IMR-90 (cell line): Measurements from ENCODE around the gene NFAT5. TPM values are rescaled to one million over a fixed set of nuclear protein-coding genes. Genes with fewer than 3 reads are reported as not detected.

Experiments used
- ATAC-seq: fragments of 200-7000 bp; cut with Tn5 transposase; 2 replicates; pipeline ENCODE4 v1.9.1; 2020; ENCODE audit warnings: low read depth, mild to moderate bottlenecking, moderate library complexity
- BruUV-seq: library from RNA; stranded (reverse); fragments of 400-500 nt; replicated peaks from 2 replicates; lab custom pipeline; 2021; lab: Mats Ljungman, UMichigan
- CTCF ChIA-PET: fragments of 300-600 bp; formaldehyde crosslinking; extraction: SDS; loops from one replicate; lab custom pipeline; 2021; ENCODE audit warnings: antibody characterized with exemption; lab: Yijun Ruan, JAX
- POLR2A ChIA-PET: fragments of 300-600 bp; sonication (Branson Sonifier 250); formaldehyde crosslinking; loops from one replicate; lab custom pipeline; 2022; ENCODE audit warnings: antibody characterized with exemption; ENCODE audit not compliant: unreplicated experiment; lab: Charles Lee
- DNase-seq: peaks from one replicate; pipeline ENCODE4 v3.0.0; 2013
- H2AFZ ChIP-seq: replicated peaks from 2 replicates; pipeline ENCODE3; 2013; ENCODE audit warnings: low read length, mild to moderate bottlenecking; ENCODE audit not compliant: poor library complexity
- H2AK5ac ChIP-seq: 2 replicates; pipeline ENCODE4 v1.6.1; 2013; ENCODE audit warnings: low read depth, low read length, inconsistent platforms
- H2AK9ac ChIP-seq: replicated peaks from 2 replicates; pipeline ENCODE3; 2013; ENCODE audit warnings: mild to moderate bottlenecking, low read depth, low read length, moderate library complexity; ENCODE audit not compliant: poor library complexity
- H2BK120ac ChIP-seq: 2 replicates; pipeline ENCODE4 v1.6.1; 2013; ENCODE audit warnings: low read depth, low read length, inconsistent platforms
- H2BK15ac ChIP-seq: 3 replicates; pipeline ENCODE4 v1.6.1; 2013; ENCODE audit warnings: low read depth, low read length, inconsistent platforms
- H2BK20ac ChIP-seq: 2 replicates; pipeline ENCODE4 v1.6.1; 2013; ENCODE audit warnings: low read depth, mild to moderate bottlenecking, inconsistent platforms, low read length, moderate library complexity
- H2BK5ac ChIP-seq: 2 replicates; pipeline ENCODE4 v1.6.1; 2013; ENCODE audit warnings: mild to moderate bottlenecking, low read depth, low read length, inconsistent platforms; ENCODE audit not compliant: poor library complexity, severe bottlenecking
- H3K14ac ChIP-seq: replicated peaks from 2 replicates; pipeline ENCODE4 v1.6.1; 2013; ENCODE audit warnings: low read depth, low read length, inconsistent platforms
- H3K18ac ChIP-seq: 2 replicates; pipeline ENCODE4 v1.6.1; 2013; ENCODE audit warnings: low read depth, low read length, control low read depth
- H3K23ac ChIP-seq: 2 replicates; pipeline ENCODE4 v1.6.1; 2013; ENCODE audit warnings: low read depth, low read length, inconsistent platforms
- H3K27ac ChIP-seq: 2 replicates; pipeline ENCODE4 v1.5.1; 2013; ENCODE audit warnings: mild to moderate bottlenecking, control low read depth, low read length; ENCODE audit not compliant: insufficient read depth
- H3K27me3 ChIP-seq: 2 replicates; pipeline ENCODE4 v1.6.1; 2013; ENCODE audit warnings: low read length; ENCODE audit not compliant: control insufficient read depth, insufficient read depth
- H3K36me3 ChIP-seq: 2 replicates; pipeline ENCODE4 v1.6.1; 2013; ENCODE audit warnings: low read length, mixed read lengths; ENCODE audit not compliant: control insufficient read depth, insufficient read depth
- H3K4ac ChIP-seq: 2 replicates; pipeline ENCODE4 v1.6.1; 2013; ENCODE audit warnings: low read depth, low read length, inconsistent platforms
- H3K4me1 ChIP-seq: 2 replicates; pipeline ENCODE4 v1.6.1; 2013; ENCODE audit warnings: low read length, mixed read lengths; ENCODE audit not compliant: control insufficient read depth, insufficient read depth
- H3K4me2 ChIP-seq: 2 replicates; pipeline ENCODE4 v1.6.1; 2013; ENCODE audit warnings: low read depth, mild to moderate bottlenecking, control low read depth, low read length, moderate library complexity
- H3K4me3 ChIP-seq: 2 replicates; pipeline ENCODE4 v1.5.1; 2013; ENCODE audit warnings: low read depth, mild to moderate bottlenecking, control low read depth, low read length, moderate library complexity; ENCODE audit not compliant: insufficient read depth
- H3K56ac ChIP-seq: 2 replicates; pipeline ENCODE4 v1.6.1; 2013; ENCODE audit warnings: low read length, inconsistent platforms; ENCODE audit not compliant: insufficient read depth; ENCODE audit errors: extremely low read depth
- H3K79me1 ChIP-seq, 2 experiments: 2 replicates each; pipeline ENCODE4 v1.6.1; 2013; ENCODE audit warnings: low read length in 2 of 2, inconsistent platforms in 1 of 2, low read depth in 1 of 2
- H3K9ac ChIP-seq: 2 replicates; pipeline ENCODE4 v1.6.1; 2013; ENCODE audit warnings: low read depth, low read length, control low read depth
- H3K9me1 ChIP-seq: 2 replicates; pipeline ENCODE4 v1.6.1; 2013; ENCODE audit warnings: low read length, inconsistent platforms; ENCODE audit not compliant: insufficient read depth
- H3K9me3 ChIP-seq: 2 replicates; pipeline ENCODE4 v1.6.1; 2013; ENCODE audit warnings: low read length; ENCODE audit not compliant: control insufficient read depth, insufficient read depth
- H4K20me1 ChIP-seq: 2 replicates; pipeline ENCODE4 v1.6.1; 2013; ENCODE audit warnings: low read length, inconsistent platforms; ENCODE audit not compliant: insufficient read depth
- H4K5ac ChIP-seq: 2 replicates; pipeline ENCODE4 v1.6.1; 2013; ENCODE audit warnings: mild to moderate bottlenecking, low read depth, low read length, control low read depth
- H4K8ac ChIP-seq, 2 experiments: 2 replicates each; pipeline ENCODE4 v1.6.1; 2013; ENCODE audit warnings: low read depth in 2 of 2, low read length in 2 of 2, control low read depth in 1 of 2, inconsistent platforms in 1 of 2
- H4K91ac ChIP-seq: 2 replicates; pipeline ENCODE4 v1.6.1; 2013; ENCODE audit warnings: low read depth, low read length, inconsistent platforms; ENCODE audit not compliant: insufficient read depth
- CEBPB ChIP-seq: IDR thresholded peaks from 2 replicates; pipeline ENCODE4 v1.6.1; 2012; ENCODE audit warnings: low read depth, low read length, improper control_type of control experiment
- ELK1 ChIP-seq: fragments of 150-350 bp; IDR thresholded peaks from 2 replicates; pipeline ENCODE4 v1.6.1; 2016; ENCODE audit warnings: low read depth, mild to moderate bottlenecking, low read length, moderate library complexity, borderline replicate concordance
- FOS ChIP-seq: fragments of 150-350 bp; IDR thresholded peaks from 2 replicates; pipeline ENCODE4 v1.6.1; 2016; ENCODE audit warnings: low read depth, low read length
- MAFK ChIP-seq: IDR thresholded peaks from 2 replicates; pipeline ENCODE4 v1.6.1; 2012; ENCODE audit warnings: low read depth, low read length, improper control_type of control experiment
- MAZ ChIP-seq: IDR thresholded peaks from 2 replicates; pipeline ENCODE4 v1.6.1; 2012; ENCODE audit warnings: low read depth, mild to moderate bottlenecking, low read length, improper control_type of control experiment, moderate library complexity, borderline replicate concordance
- NFE2L2 ChIP-seq: fragments of 150-350 bp; IDR thresholded peaks from 2 replicates; pipeline ENCODE4 v1.6.1; 2016; ENCODE audit warnings: low read depth, mild to moderate bottlenecking, low read length
- POLR2A ChIP-seq: IDR thresholded peaks from 2 replicates; pipeline ENCODE4 v1.6.1; 2012; ENCODE audit warnings: mild to moderate bottlenecking, low read depth, low read length
- RAD21 ChIP-seq: IDR thresholded peaks from 2 replicates; pipeline ENCODE4 v1.6.1; 2012; ENCODE audit warnings: low read length, improper control_type of control experiment
- RCOR1 ChIP-seq: IDR thresholded peaks from 2 replicates; pipeline ENCODE4 v1.6.1; 2012; ENCODE audit warnings: mild to moderate bottlenecking, low read length, improper control_type of control experiment; ENCODE audit not compliant: insufficient replicate concordance
- RFX5 ChIP-seq: IDR thresholded peaks from 2 replicates; pipeline ENCODE4 v1.8.0; 2012; ENCODE audit warnings: low read depth, mild to moderate bottlenecking, low read length, moderate library complexity
- SMC3 ChIP-seq: fragments of 150-350 bp; IDR thresholded peaks from 2 replicates; pipeline ENCODE4 v1.6.1; 2016; ENCODE audit warnings: low read depth, mild to moderate bottlenecking, antibody characterized with exemption, low read length, moderate library complexity
- USF2 ChIP-seq: fragments of 150-350 bp; IDR thresholded peaks from 2 replicates; pipeline ENCODE4 v1.6.1; 2017; ENCODE audit warnings: mild to moderate bottlenecking, antibody characterized with exemption, low read length, low read depth
- WGBS, 2 experiments: methylation state at CpG; one replicate each; pipeline versions ENCODE4 v1.1.5 to v1.1.7; 2013; ENCODE audit warnings: missing lambda C conversion rate in 2 of 2; ENCODE audit not compliant: insufficient read length in 1 of 2; ENCODE audit errors: extremely low coverage in 2 of 2; 5-methylcytosine and 5-hydroxymethylcytosine counted together
- dilution Hi-C: fragments of 300-500 bp; cut with HindIII; formaldehyde crosslinking; loops from one replicate; pipeline ENCODE4 v1.14.3; 2018; ENCODE audit warnings: low sequenced_read_pairs; ENCODE audit not compliant: unreplicated experiment
- in situ Hi-C: fragments of 300-500 bp; cut with MboI; formaldehyde crosslinking; loops from 3 replicates; pipeline ENCODE4 v1.14.3; 2019; ENCODE audit warnings: low sequenced_read_pairs, inconsistent platforms, mixed read lengths
- intact Hi-C: fragments of 100-400 bp; cut with micrococcal nuclease; formaldehyde crosslinking; loops from 2 replicates; pipeline ENCODE4 v1.10.0; 2022
- polyA plus RNA-seq, 3 experiments: library from polyadenylated mRNA; depleted of rRNA; stranded (reverse); fragments of >200 nt; gene quantifications; 2 replicates each; pipeline ENCODE4 v1.2.3, GENCODE V29; 2012; ENCODE audit warnings: low replicate concordance in 1 of 3
- total RNA-seq: library from RNA; depleted of rRNA; stranded (reverse); fragments of >200 nt; gene quantifications from 2 replicates; pipeline ENCODE4 v1.2.3, GENCODE V29; 2012

The NFAT5 gene
- total and polyA plus RNA-seq, 2 of the 4 experiments (the other 2 are of a cell fraction): 10.9 to 20.1 TPM

GRCh38 chr16:69534720-69535119 lies 31.0 kb upstream of the NFAT5 start:
- Histone ChIP-seq H3K4ac (peak overlapping the region; percentile 68), H2BK20ac (peak overlapping the region; percentile 82), H3K79me1 (peaks cover 0 to 12% of the 10 kb centered on the region in 2 experiments; a peak in 2 of 4 replicates), H3K4me3 (no peak overlapping the region), H2AFZ (peak overlapping the region; percentile 40), H4K5ac (peak overlapping the region; percentile 52; the same call in 1 of the 2 replicates), H4K20me1 (no peaks in the 10 kb centered on the region), H3K9me1 (peaks cover 23% of the 10 kb centered on the region), H3K27me3 (no peaks in the 10 kb centered on the region), H2BK15ac (peak overlapping the region; percentile 99), H2BK5ac (peak overlapping the region; percentile 83), H2AK5ac (peak overlapping the region; percentile 72), H3K18ac (peak overlapping the region; percentile 88; the same call in 1 of the 2 replicates), H3K14ac (peak overlapping the region; percentile 82), H3K4me1 (peaks cover 18% of the 10 kb centered on the region), H3K9ac (no peak overlapping the region; the same call in 1 of the 2 replicates), H2AK9ac (peak overlapping the region; percentile 37), H4K91ac (peak overlapping the region; percentile 78), H4K8ac (peak overlapping the region; percentile 55 to 63), H2BK120ac (peak overlapping the region; percentile 84), H3K27ac (no peak overlapping the region), H3K36me3 (no peaks in the 10 kb centered on the region), H3K4me2 (peak overlapping the region; percentile 48; the same call in 1 of the 2 replicates), H3K56ac (no peak overlapping the region), H3K23ac (peak overlapping the region; percentile 1; the same call in 1 of the 2 replicates), H3K9me3 (no peaks in the 10 kb centered on the region)
- in situ Hi-C loops (no loop called here), intact Hi-C loops (loop anchor here (5.0 kb wide), 1 partner anchor 33 kb away; the partner anchor contains the start of gene NFAT5), dilution Hi-C loops (no loop called here)
- BruUV-seq: no TSS peak
- CTCF ChIA-PET: no interaction called here
- TF ChIP-seq NFE2L2 (no peak), MAFK (no peak), ELK1 (no peak), SMC3 (no peak), RCOR1 (no peak), POLR2A (no peak), MAZ (no peak), FOS (no peak), RFX5 (no peak), USF2 (no peak), CEBPB (no peak), RAD21 (no peak)
- no CpG with 5 or more reads among the region's 3 CpGs for WGBS, 2 experiments
- DNase-seq: no peak
- POLR2A ChIA-PET: no interaction called here
- no peak for ATAC-seq
